ENCODE results near the gene KRT85. TPM values are rescaled to one million over a fixed set of nuclear protein-coding genes. Genes with fewer than 3 reads are reported as not detected.

Gene KRT85
- total RNA-seq, 1 donor from 2014 or later: not detected

GRCh38 chr12:52360106-52360662 lies 7.1 kb downstream of the KRT85 start:
- no peak for DNase-seq (ENCODE audit: extremely low spot score, unreplicated experiment)
- peaks cover 26% of the 10 kb centered on the region for H3K27me3 Mint-ChIP-seq (ENCODE audit: unreplicated experiment)
- no peaks in the 10 kb centered on the region for H3K9me3 Mint-ChIP-seq (ENCODE audit: unreplicated experiment)
- no peak overlapping the region for H3K4me3 Mint-ChIP-seq (ENCODE audit: unreplicated experiment)
- H3K27ac Mint-ChIP-seq (ENCODE audit: unreplicated experiment): no peak overlapping the region
- peaks cover 4% of the 10 kb centered on the region for H3K4me1 Mint-ChIP-seq (ENCODE audit: unreplicated experiment)
- no peaks in the 10 kb centered on the region for H3K36me3 Mint-ChIP-seq (ENCODE audit: unreplicated experiment)
- TF ChIP-seq CTCF (IDR thresholded peaks at IDR 0.05): no peak

DNA sequence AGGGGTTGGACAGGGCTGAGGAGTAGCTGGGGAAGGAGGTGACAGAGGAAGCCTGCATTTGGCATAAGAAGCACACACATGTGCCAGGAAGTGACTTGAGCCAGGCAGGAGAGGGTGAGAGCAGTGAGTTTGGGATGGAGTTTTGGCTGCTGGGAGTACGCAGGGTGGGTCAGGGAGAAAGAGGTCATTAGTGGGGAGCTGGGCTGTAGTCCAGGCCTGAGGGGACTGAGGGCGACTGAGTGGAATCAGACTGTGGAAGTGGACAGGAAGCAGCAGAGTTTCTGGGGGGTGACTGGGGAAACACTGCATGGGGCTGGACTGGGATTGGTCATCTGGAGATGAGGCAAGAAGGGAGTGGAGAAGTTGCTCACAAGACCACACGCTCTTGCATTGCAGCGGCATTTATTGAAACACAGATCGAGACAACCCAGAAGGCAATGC lies 7.6 kb downstream of the KRT85 start:
- no peaks in the 10 kb centered on the region for H3K9me3 Mint-ChIP-seq (ENCODE audit: unreplicated experiment)
- peaks cover 7% of the 10 kb centered on the region for H3K4me1 Mint-ChIP-seq (ENCODE audit: unreplicated experiment)
- no peaks in the 10 kb centered on the region for H3K36me3 Mint-ChIP-seq (ENCODE audit: unreplicated experiment)
- peaks cover 27% of the 10 kb centered on the region for H3K27me3 Mint-ChIP-seq (ENCODE audit: unreplicated experiment)
- no peak overlapping the region for H3K27ac Mint-ChIP-seq (ENCODE audit: unreplicated experiment)
- no peak overlapping the region for H3K4me3 Mint-ChIP-seq (ENCODE audit: unreplicated experiment)
- no peak for TF ChIP-seq CTCF (IDR thresholded peaks at IDR 0.05)
- DNase-seq (ENCODE audit: extremely low spot score, unreplicated experiment): no peak

DNA sequence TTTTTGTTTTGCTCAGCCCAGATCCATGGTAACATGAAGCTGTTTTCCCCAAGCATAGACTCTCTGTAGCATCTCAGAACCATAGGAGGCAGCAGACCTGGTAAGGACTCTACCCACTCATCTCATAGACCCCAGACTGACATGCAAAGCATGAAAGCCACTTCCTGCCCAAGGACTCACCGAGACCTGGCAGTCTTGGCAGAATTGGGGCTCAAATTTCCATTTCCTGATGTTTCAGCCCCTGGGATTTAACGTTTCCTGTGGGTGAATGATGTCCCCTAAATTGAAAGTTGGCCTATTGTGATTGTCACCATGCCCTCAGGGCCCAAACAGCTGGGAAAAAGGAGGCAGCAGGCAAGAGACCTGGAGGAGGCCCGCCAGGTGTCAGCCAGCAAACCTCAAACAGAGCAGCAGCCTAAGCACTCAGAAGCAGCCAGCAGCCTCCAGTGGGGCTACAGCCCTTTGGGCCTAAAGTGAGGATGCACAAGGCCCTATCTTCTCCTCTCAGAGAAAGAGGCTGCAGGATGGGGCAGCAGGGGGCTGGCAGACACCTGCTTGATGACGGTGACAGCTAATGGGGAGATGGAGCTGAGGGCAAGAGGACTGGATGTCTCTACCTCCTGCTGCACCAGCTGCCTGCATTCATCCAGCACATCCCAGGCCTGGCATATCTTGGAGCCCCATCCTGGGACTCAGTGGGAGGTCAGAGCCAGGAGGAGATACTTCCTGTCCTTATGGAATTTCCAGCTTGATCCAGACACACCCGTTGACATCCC lies 8.5 kb downstream of the KRT85 start:
- Mint-ChIP-seq H3K4me3 (ENCODE audit: unreplicated experiment) (no peak overlapping the region), H3K27me3 (ENCODE audit: unreplicated experiment) (peaks cover 25% of the 10 kb centered on the region), H3K9me3 (ENCODE audit: unreplicated experiment) (no peaks in the 10 kb centered on the region), H3K27ac (ENCODE audit: unreplicated experiment) (no peak overlapping the region), H3K4me1 (ENCODE audit: unreplicated experiment) (peaks cover 14% of the 10 kb centered on the region), H3K36me3 (ENCODE audit: unreplicated experiment) (no peaks in the 10 kb centered on the region)
- no peak for DNase-seq (ENCODE audit: extremely low spot score, unreplicated experiment)
- TF ChIP-seq CTCF (IDR thresholded peaks at IDR 0.05): no peak

GRCh38 chr12:52356762-52357580 lies 10.3 kb downstream of the KRT85 start:
- no peaks in the 10 kb centered on the region for H3K9me3 Mint-ChIP-seq (ENCODE audit: unreplicated experiment)
- peaks cover 31% of the 10 kb centered on the region for H3K27me3 Mint-ChIP-seq (ENCODE audit: unreplicated experiment)
- H3K4me3 Mint-ChIP-seq (ENCODE audit: unreplicated experiment): no peak overlapping the region
- H3K4me1 Mint-ChIP-seq (ENCODE audit: unreplicated experiment): peaks cover 18% of the 10 kb centered on the region
- H3K27ac Mint-ChIP-seq (ENCODE audit: unreplicated experiment): no peak overlapping the region
- H3K36me3 Mint-ChIP-seq (ENCODE audit: unreplicated experiment): no peaks in the 10 kb centered on the region
- DNase-seq (ENCODE audit: extremely low spot score, unreplicated experiment): peak; percentile 81
- TF ChIP-seq CTCF (IDR thresholded peaks at IDR 0.05): no peak
